ENCODE data around the gene CCL16.

DNA sequence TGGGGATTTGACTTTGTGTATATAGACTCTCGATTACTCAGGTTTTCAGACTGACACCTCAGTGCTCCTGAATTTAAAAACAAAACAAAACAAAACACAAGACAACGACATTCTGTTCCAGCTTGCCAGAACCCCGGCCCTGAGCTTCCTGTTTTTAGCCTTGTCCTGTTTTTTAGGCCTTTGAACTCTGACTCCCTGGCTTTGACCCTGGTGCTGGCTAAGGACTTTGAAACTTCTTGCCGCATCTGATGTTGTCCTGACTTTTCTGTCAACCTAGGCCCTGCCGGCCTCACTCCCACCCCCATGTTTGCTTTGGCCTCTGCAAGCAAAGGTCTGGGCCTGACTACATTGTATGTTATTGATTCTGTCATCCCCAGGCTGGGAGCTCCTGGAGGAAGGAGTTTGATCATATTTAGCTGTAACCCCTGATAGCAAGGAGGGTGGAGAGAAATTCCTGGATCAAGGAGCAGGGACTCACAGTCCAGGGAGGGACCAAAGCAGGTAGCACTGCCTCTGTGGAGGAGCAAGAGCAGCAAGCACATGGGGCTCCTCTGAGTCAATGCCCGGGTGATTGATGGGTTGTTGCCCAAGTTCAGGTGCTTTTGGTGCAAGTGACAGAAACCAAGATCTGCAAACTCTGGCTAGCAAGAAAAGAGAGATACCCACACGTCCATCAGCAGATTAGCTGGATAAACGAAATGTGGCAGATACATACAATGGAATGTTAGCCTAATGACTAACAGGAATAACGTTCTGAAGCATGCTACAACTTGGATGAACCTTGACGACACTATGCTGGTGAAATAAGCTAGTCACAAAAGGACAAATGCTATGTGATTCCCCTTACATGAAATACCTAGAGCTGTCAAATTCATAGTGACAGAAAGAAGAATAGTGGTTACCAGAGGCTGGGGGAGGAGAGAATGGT lies 7.7 kb downstream of the CCL16 start:
- TF ChIP-seq POLR2AphosphoS5 (IDR thresholded peaks at IDR 0.05; ENCODE audit: low read depth, low read length) (no peak), POLR2A (IDR thresholded peaks at IDR 0.05; ENCODE audit: low read depth, low read length) (no peak)

All from GM12892 (cell line).